Activated T-helper 1 cell treated with anti-CD3 and anti-CD28 coated beads, Interleukin-2, amount 50 U/mL, for 16 hours (primary cell): Measurements from ENCODE around the gene PDCD2L.
"Not testable (repeated sequence)": the region's sequence is repeated elsewhere in the genome, so short reads cannot be mapped to it uniquely, and the experiment has no call there.

ENCODE experiments used
- DNase-seq, 2 donors: peaks; one replicate each; pipeline ENCODE4 v3.0.0-alpha.2; 2020; ENCODE audit warnings: low read depth in 1 of 2, low spot score in 1 of 2

Gene PDCD2L

GRCh38 chr19:34404109-34404909 is at the start of gene PDCD2L:
Gene PDCD2L, plus strand, starts transcription at chr19:34404399. Its CDS starts 32 bp downstream, at chr19:34404431.
- peak; percentile 87 to 88 for DNase-seq

- no peak for DNase-seq
Observed at GRCh38 chr19:34355201-34355600, 49.0 kb upstream of the PDCD2L start.

GRCh38 chr19:34356875-34357274 is 47.3 kb upstream of the PDCD2L start:
- DNase-seq, result no peak

- DNase-seq, result no peak
Observed at GRCh38 chr19:34357431-34357830, 46.8 kb upstream of the PDCD2L start.

GRCh38 chr19:34359140-34359953 is 44.9 kb upstream of the PDCD2L start:
- peak; percentile 91 to 94 for DNase-seq

GRCh38 chr19:34359954-34360315 is 44.3 kb upstream of the PDCD2L start:
- DNase-seq, result no peak

GRCh38 chr19:34360354-34360909 is 43.8 kb upstream of the PDCD2L start:
- no peak for DNase-seq

GRCh38 chr19:34362679-34363069 is 41.5 kb upstream of the PDCD2L start:
- DNase-seq, result no peak

- no peak for DNase-seq
Observed at GRCh38 chr19:34363094-34363493, 41.1 kb upstream of the PDCD2L start.

GRCh38 chr19:34363930-34364329 is 40.3 kb upstream of the PDCD2L start:
- no peak for DNase-seq

- no peak for DNase-seq
Observed at GRCh38 chr19:34364462-34364829, 39.8 kb upstream of the PDCD2L start.

GRCh38 chr19:34364830-34365462 is 39.3 kb upstream of the PDCD2L start, which contains the start of gene GPI:
Gene GPI, plus strand, starts transcription at chr19:34365196. Its CDS starts 71 bp downstream, at chr19:34365267.
- peak; percentile 37 to 65 for DNase-seq

- DNase-seq, result no peak
Observed at GRCh38 chr19:34365463-34366401, 38.5 kb upstream of the PDCD2L start.

- DNase-seq, result no peak
Observed at GRCh38 chr19:34366738-34367623, 37.2 kb upstream of the PDCD2L start.

GRCh38 chr19:34367624-34367957 is 36.6 kb upstream of the PDCD2L start:
- DNase-seq, result no peak

- no peak for DNase-seq
Observed at GRCh38 chr19:34368338-34368737, 35.9 kb upstream of the PDCD2L start.

GRCh38 chr19:34369166-34369565 is 35.0 kb upstream of the PDCD2L start:
- DNase-seq, result not testable (repeated sequence)

- DNase-seq, result no peak
Observed at GRCh38 chr19:34370117-34370516, 34.1 kb upstream of the PDCD2L start.

GRCh38 chr19:34370983-34371382 is 33.2 kb upstream of the PDCD2L start:
- no peak for DNase-seq
